Measurements from ENCODE around the gene SGK1. TPM values are rescaled to one million over a fixed set of nuclear protein-coding genes. Genes with fewer than 3 reads are reported as not detected.
"Not testable (repeated sequence)": the region's sequence is repeated elsewhere in the genome, so short reads cannot be mapped to it uniquely, and the experiment has no call there.

Gene SGK1
- polyA plus RNA-seq, 2 of the 4 experiments (the other 2 are of a cell fraction) = 41.3 to 131 TPM

- no peak for TF ChIP-seq HOXB5 (CRISPR knock-in tag; IDR thresholded peaks at IDR 0.05)
- TF ChIP-seq CHD2 (IDR thresholded peaks at IDR 0.05; ENCODE audit: low read length, partially characterized antibody) = no peak
Observed at GRCh38 chr6:134328792-134329191, 10.9 kb upstream of the SGK1 start (continued).

DNA sequence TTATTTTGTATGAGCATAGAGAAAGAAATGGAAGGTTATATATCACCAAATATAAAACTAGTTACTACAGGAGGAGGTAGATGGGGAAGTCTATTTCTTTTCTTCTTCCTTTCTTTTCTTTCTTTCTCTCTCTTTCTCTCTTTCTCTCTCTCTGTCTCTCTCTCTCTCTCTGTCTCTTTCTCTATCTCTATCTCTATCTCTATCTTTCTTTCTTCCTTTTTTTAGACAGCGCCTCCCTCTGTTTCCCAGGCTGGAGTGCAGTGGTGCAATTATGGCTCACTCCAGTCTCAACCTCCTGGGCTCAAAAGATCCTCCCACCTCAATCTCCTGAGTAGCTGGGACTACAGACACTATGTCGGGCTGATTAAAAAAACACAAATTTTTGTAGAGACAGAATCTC is 10.2 kb upstream of the SGK1 start:
- CTCF ChIA-PET = interaction anchor here (0.5 to 0.9 kb wide), 2 partner anchors 11 to 64 kb away, joined by 3 read pairs; partner anchors contain the start of gene SGK1
- FAIRE-seq = no peak

DNA sequence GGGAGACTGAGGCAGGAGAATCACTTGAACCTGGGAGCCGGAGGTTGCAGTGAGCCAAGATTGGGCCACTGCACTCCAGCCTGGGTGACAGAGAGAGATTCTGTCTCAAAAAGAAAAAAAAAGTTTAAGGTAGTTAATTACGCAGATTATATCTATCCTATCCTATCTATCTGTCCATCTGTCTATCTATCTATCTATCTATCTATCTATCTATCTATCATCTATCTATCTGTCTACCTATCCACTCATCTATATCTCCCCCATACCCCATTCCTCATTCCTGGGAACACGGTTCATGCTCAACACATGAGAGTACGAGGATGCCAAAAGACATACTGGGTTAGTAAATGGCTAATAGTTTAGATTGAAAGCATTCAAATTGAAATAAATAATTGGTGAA is 8.3 kb upstream of the SGK1 start:
- FAIRE-seq; H3K4me3 ChIP-seq; H3K9me3 ChIP-seq; H3K27ac ChIP-seq; DNase-seq (ENCODE audit: low read depth in 1 of 2, low spot score in 1 of 2); POLR2A ChIA-PET; H3K4me1 ChIP-seq; ATAC-seq; CTCF ChIA-PET; H3K4me2 ChIP-seq: not testable (repeated sequence)
- WGBS (ENCODE audit: missing lambda C conversion rate) = 87% methylated on average over 4 of the region's 4 CpGs

More for the DNA sequence above, 10.2 kb upstream of the SGK1 start:
- peaks cover 4% of the 10 kb centered on the region; the same call in 1 of the 3 replicates for H3K9me3 ChIP-seq
- no peaks in the 10 kb centered on the region for H3K4me1 ChIP-seq
- no peak overlapping the region for H3K27ac ChIP-seq
- DNase-seq (ENCODE audit: low read depth in 1 of 2, low spot score in 1 of 2) (no peak), ATAC-seq (no peak)
- TF ChIP-seq SMC3 (IDR thresholded peaks at IDR 0.05) = no peak
- no peak for TF ChIP-seq ELK1 (IDR thresholded peaks at IDR 0.05; ENCODE audit: low read depth, low read length)
- TF ChIP-seq USF2 (IDR thresholded peaks at IDR 0.05) = no peak
- TF ChIP-seq RARB (CRISPR knock-in tag; IDR thresholded peaks at IDR 0.05) = no peak
- no peak for TF ChIP-seq FOSL2 (IDR thresholded peaks at IDR 0.05)
- no peak for TF ChIP-seq FOSL2 (CRISPR knock-in tag; IDR thresholded peaks at IDR 0.05)
- no peak for TF ChIP-seq CBX8 (IDR thresholded peaks at IDR 0.05)
- no peak for TF ChIP-seq RAD21 (conservative IDR thresholded peaks at IDR 0.05 in 1 of 2, IDR thresholded peaks at IDR 0.05 in 1 of 2)
- TF ChIP-seq, protein P1, sequence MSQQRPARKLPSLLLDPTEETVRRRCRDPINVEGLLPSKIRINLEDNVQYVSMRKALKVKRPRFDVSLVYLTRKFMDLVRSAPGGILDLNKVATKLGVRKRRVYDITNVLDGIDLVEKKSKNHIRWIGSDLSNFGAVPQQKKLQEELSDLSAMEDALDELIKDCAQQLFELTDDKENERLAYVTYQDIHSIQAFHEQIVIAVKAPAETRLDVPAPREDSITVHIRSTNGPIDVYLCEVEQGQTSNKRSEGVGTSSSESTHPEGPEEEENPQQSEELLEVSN (IDR thresholded peaks at IDR 0.05; ENCODE audit: borderline replicate concordance, low read depth) = no peak
- TF ChIP-seq EP300 (IDR thresholded peaks at IDR 0.05) = no peak
- no peak for TF ChIP-seq HES2 (IDR thresholded peaks at IDR 0.05)
- TF ChIP-seq RNF2 (IDR thresholded peaks at IDR 0.05; ENCODE audit: borderline replicate concordance, low read depth) = no peak
- TF ChIP-seq ZFP36 (IDR thresholded peaks at IDR 0.05; ENCODE audit: borderline replicate concordance, partially characterized antibody) = no peak
- no peak for TF ChIP-seq JUN (IDR thresholded peaks at IDR 0.05)
- TF ChIP-seq BHLHE40 (IDR thresholded peaks at IDR 0.05; ENCODE audit: low read depth, low read length) = no peak
- TF ChIP-seq CEBPB (IDR thresholded peaks at IDR 0.05) = no peak
- TF ChIP-seq MAFK (IDR thresholded peaks at IDR 0.05; ENCODE audit: partially characterized antibody) = no peak
- TF ChIP-seq MAZ (IDR thresholded peaks at IDR 0.05; ENCODE audit: borderline replicate concordance, low read depth, low read length) = no peak
- WGBS (ENCODE audit: missing lambda C conversion rate) = 85% methylated on average over 2 of the region's 2 CpGs
- no peak overlapping the region for H3K4me2 ChIP-seq
- no peak overlapping the region for H3K4me3 ChIP-seq
- POLR2A ChIA-PET = interaction anchor here (0.7 kb wide), 1 partner anchor 135 kb away, joined by 10 read pairs; no protein-coding TSS in a partner anchor

DNA sequence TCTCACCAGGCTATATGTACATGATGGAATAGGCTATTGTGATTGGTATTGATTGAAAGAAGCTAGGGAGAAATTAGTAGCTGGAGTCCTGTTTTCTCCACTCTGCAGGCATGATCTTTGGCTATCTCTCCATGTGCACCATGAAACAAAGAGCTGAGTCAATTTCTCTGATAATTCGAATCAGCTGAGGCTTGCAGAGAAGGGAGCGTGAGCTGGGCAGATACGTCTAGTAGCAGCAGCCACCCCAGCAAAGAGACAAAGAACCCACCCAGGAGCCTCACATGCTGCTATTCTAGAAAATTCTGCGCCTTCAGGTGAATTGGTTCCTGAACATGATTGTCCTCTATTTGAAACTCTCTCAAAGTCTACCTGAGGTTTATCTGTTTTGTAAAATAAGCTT is 6.9 kb upstream of the SGK1 start:
- no peak for FAIRE-seq
- CTCF ChIA-PET = no interaction called here
- no peak for ATAC-seq
- TF ChIP-seq HOXA7 (CRISPR knock-in tag; IDR thresholded peaks at IDR 0.05) = no peak
- TF ChIP-seq HMGXB4 (CRISPR knock-in tag; IDR thresholded peaks at IDR 0.05; ENCODE audit: borderline replicate concordance) = no peak
- TF ChIP-seq RFX5 (IDR thresholded peaks at IDR 0.05) = no peak
- no peak for TF ChIP-seq ZFP36 (IDR thresholded peaks at IDR 0.05; ENCODE audit: borderline replicate concordance, partially characterized antibody)
- TF ChIP-seq JUNB (IDR thresholded peaks at IDR 0.05) = no peak
- TF ChIP-seq SREBF2 (IDR thresholded peaks at IDR 0.05) = no peak
- TF ChIP-seq CEBPB (IDR thresholded peaks at IDR 0.05) = no peak
- TF ChIP-seq, protein P2, sequence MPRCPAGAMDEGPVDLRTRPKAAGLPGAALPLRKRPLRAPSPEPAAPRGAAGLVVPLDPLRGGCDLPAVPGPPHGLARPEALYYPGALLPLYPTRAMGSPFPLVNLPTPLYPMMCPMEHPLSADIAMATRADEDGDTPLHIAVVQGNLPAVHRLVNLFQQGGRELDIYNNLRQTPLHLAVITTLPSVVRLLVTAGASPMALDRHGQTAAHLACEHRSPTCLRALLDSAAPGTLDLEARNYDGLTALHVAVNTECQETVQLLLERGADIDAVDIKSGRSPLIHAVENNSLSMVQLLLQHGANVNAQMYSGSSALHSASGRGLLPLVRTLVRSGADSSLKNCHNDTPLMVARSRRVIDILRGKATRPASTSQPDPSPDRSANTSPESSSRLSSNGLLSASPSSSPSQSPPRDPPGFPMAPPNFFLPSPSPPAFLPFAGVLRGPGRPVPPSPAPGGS (IDR thresholded peaks at IDR 0.05) = no peak
- TF ChIP-seq KDM5A (IDR thresholded peaks at IDR 0.05) = no peak
- TF ChIP-seq PHF8 (IDR thresholded peaks at IDR 0.05; ENCODE audit: borderline replicate concordance, low read depth) = no peak
- no peak for TF ChIP-seq ZSCAN20 (CRISPR knock-in tag; IDR thresholded peaks at IDR 0.05)

More for the DNA sequence above, 6.9 kb upstream of the SGK1 start:
- 82% methylated on average over 4 of the region's 4 CpGs for WGBS (ENCODE audit: missing lambda C conversion rate)
- Histone ChIP-seq H3K4me2 (no peak overlapping the region), H3K4me1 (no peaks in the 10 kb centered on the region), H3K4me3 (no peak overlapping the region), H3K27ac (no peak overlapping the region), H3K9me3 (peaks cover 4% of the 10 kb centered on the region; the same call in 1 of the 3 replicates)
- no peak for DNase-seq (ENCODE audit: low read depth in 1 of 2, low spot score in 1 of 2)
- POLR2A ChIA-PET = no interaction called here
